ENCODE data around the gene CCDC32.

CCDC32 gene

DNA sequence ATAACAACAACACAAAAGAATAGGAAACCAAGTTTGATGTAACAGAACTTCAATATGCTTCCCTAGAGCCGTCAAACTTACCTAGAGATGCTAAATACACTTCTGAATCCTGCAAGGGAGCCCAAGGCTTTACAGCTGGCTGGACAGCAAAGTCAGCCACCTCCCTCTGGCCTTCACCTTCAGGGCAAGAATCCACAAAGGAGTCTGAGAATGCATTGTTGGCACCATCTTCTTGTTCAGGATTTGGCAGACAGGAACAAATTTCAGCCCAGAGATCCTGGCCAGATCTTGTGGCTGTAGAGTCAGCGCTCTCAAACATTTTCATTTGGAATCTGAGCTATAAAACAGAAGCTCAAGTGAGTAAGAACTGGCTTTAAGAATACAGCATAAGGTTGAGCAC, 2.2 kb downstream of the CCDC32 start:
- Histone ChIP-seq H3K27me3 (ENCODE audit: insufficient read depth, low read length, poor library complexity, severe bottlenecking) (no peaks in the 10 kb centered on the region), H3K79me2 (ENCODE audit: insufficient read depth, low read length) (peaks cover 26% of the 10 kb centered on the region), H3K4me2 (ENCODE audit: low read depth, low read length, poor library complexity, severe bottlenecking) (peak overlapping the region; percentile 41), H3K9me2 (replicated peaks; ENCODE audit: low read depth, low read length) (no peaks in the 10 kb centered on the region), H2AFZ (ENCODE audit: low read length) (no peak overlapping the region), H3K4me3 (ENCODE audit: low read length, poor library complexity, severe bottlenecking) (no peak overlapping the region), H3K9me3 (ENCODE audit: insufficient read depth, low read depth, low read length) (no peaks in the 10 kb centered on the region), H3K36me3 (ENCODE audit: insufficient read depth, low read length) (no peaks in the 10 kb centered on the region), H3K4me1 (ENCODE audit: insufficient read depth, low read length, poor library complexity, severe bottlenecking) (peaks cover 34% of the 10 kb centered on the region), H3F3A (ENCODE audit: low read depth) (no peaks in the 10 kb centered on the region), H3K9ac (ENCODE audit: low read depth, low read length, poor library complexity, severe bottlenecking) (no peak overlapping the region), H4K20me1 (ENCODE audit: insufficient read depth, low read length, poor library complexity, severe bottlenecking) (peaks cover 4% of the 10 kb centered on the region)
- TF ChIP-seq CTCF (conservative IDR thresholded peaks at IDR 0.05; ENCODE audit: low read length) (no peak), EZH2phosphoT487 (IDR thresholded peaks at IDR 0.05; ENCODE audit: borderline replicate concordance) (no peak)

- H3K36me3 ChIP-seq (ENCODE audit: insufficient read depth, low read length): peaks cover 13% of the 10 kb centered on the region; the same call in 1 of the 2 replicates
- no peaks in the 10 kb centered on the region for H3K9me3 ChIP-seq (ENCODE audit: insufficient read depth, low read depth, low read length)
- TF ChIP-seq EZH2phosphoT487 (IDR thresholded peaks at IDR 0.05; ENCODE audit: borderline replicate concordance): no peak
- no peak for TF ChIP-seq CTCF (conservative IDR thresholded peaks at IDR 0.05; ENCODE audit: low read length)
- no peaks in the 10 kb centered on the region for H3K27me3 ChIP-seq (ENCODE audit: insufficient read depth, low read length, poor library complexity, severe bottlenecking)
- H3F3A ChIP-seq (ENCODE audit: low read depth): no peaks in the 10 kb centered on the region
- no peak overlapping the region for H3K9ac ChIP-seq (ENCODE audit: low read depth, low read length, poor library complexity, severe bottlenecking)
- no peak overlapping the region for H3K4me3 ChIP-seq (ENCODE audit: low read length, poor library complexity, severe bottlenecking)
- H2AFZ ChIP-seq (ENCODE audit: low read length): no peak overlapping the region
- H3K4me1 ChIP-seq (ENCODE audit: insufficient read depth, low read length, poor library complexity, severe bottlenecking): peaks cover 33% of the 10 kb centered on the region
- H3K4me2 ChIP-seq (ENCODE audit: low read depth, low read length, poor library complexity, severe bottlenecking): peak overlapping the region; percentile 54
- H3K9me2 ChIP-seq (replicated peaks; ENCODE audit: low read depth, low read length): no peaks in the 10 kb centered on the region
- peaks cover 2% of the 10 kb centered on the region for H4K20me1 ChIP-seq (ENCODE audit: insufficient read depth, low read length, poor library complexity, severe bottlenecking)
- peaks cover 20% of the 10 kb centered on the region for H3K79me2 ChIP-seq (ENCODE audit: insufficient read depth, low read length)
Observed at GRCh38 chr15:40558952-40559742, 5.7 kb downstream of the CCDC32 start.

GRCh38 chr15:40555876-40556275, 9.0 kb downstream of the CCDC32 start:
- peaks cover 7% of the 10 kb centered on the region; the same call in 1 of the 2 replicates for H3K79me2 ChIP-seq (ENCODE audit: insufficient read depth, low read length)
- no peak overlapping the region for H3K4me2 ChIP-seq (ENCODE audit: low read depth, low read length, poor library complexity, severe bottlenecking)
- H3F3A ChIP-seq (ENCODE audit: low read depth): no peaks in the 10 kb centered on the region
- TF ChIP-seq CTCF (conservative IDR thresholded peaks at IDR 0.05; ENCODE audit: low read length) (no peak), EZH2phosphoT487 (IDR thresholded peaks at IDR 0.05; ENCODE audit: borderline replicate concordance) (no peak)
- H3K4me3 ChIP-seq (ENCODE audit: low read length, poor library complexity, severe bottlenecking): no peak overlapping the region
- H3K4me1 ChIP-seq (ENCODE audit: insufficient read depth, low read length, poor library complexity, severe bottlenecking): peaks cover 21% of the 10 kb centered on the region
- H3K9me3 ChIP-seq (ENCODE audit: insufficient read depth, low read depth, low read length): no peaks in the 10 kb centered on the region
- H3K9me2 ChIP-seq (replicated peaks; ENCODE audit: low read depth, low read length): no peaks in the 10 kb centered on the region
- no peaks in the 10 kb centered on the region for H4K20me1 ChIP-seq (ENCODE audit: insufficient read depth, low read length, poor library complexity, severe bottlenecking)
- peaks cover 13% of the 10 kb centered on the region; the same call in 1 of the 2 replicates for H3K36me3 ChIP-seq (ENCODE audit: insufficient read depth, low read length)
- no peak overlapping the region for H3K9ac ChIP-seq (ENCODE audit: low read depth, low read length, poor library complexity, severe bottlenecking)
- H3K27me3 ChIP-seq (ENCODE audit: insufficient read depth, low read length, poor library complexity, severe bottlenecking): no peaks in the 10 kb centered on the region
- H2AFZ ChIP-seq (ENCODE audit: low read length): no peak overlapping the region
